ENCODE results near the gene CD44. TPM values are rescaled to one million over a fixed set of nuclear protein-coding genes. Genes with fewer than 3 reads are reported as not detected.

CD44 gene
- total RNA-seq, 4 donors from 2014 or later, result 67.1 to 180 (median 84.8) TPM

GRCh38 chr11:35144806-35145205 is 5.8 kb downstream of the CD44 start:
- Histone ChIP-seq H3K36me3 (peaks cover 0 to 4% (median 0%) of the 10 kb centered on the region in 3 donors), H3K27ac (no peak overlapping the region), H3K4me1 (peaks cover 0 to 66% (median 32%) of the 10 kb centered on the region in 4 donors), H3K4me3 (no peak overlapping the region), H3K9me3 (no peaks in the 10 kb centered on the region), H3K27me3 (no peaks in the 10 kb centered on the region)
- 52 to 60% methylated on average over 1 of the region's 1 CpG for whole genome bisulfite sequencing, 2 donors
- DNase-seq (ENCODE audit: low spot score in 2 of 2), result no peak
- no peak for TF ChIP-seq CTCF (IDR thresholded peaks at IDR 0.05)
- no peak for TF ChIP-seq POLR2A (IDR thresholded peaks at IDR 0.05)
- no peak for TF ChIP-seq EP300 (IDR thresholded peaks at IDR 0.05)

- TF ChIP-seq EP300 (IDR thresholded peaks at IDR 0.05) (no peak), POLR2A (IDR thresholded peaks at IDR 0.05) (no peak), CTCF (IDR thresholded peaks at IDR 0.05) (no peak)
- no peak for DNase-seq (ENCODE audit: low spot score in 2 of 2)
- no peaks in the 10 kb centered on the region for H3K9me3 ChIP-seq
- H3K27ac ChIP-seq, result no peak overlapping the region
- peaks cover 0 to 8% (median 0%) of the 10 kb centered on the region in 3 donors for H3K36me3 ChIP-seq
- H3K4me1 ChIP-seq, result peaks cover 0 to 61% (median 32%) of the 10 kb centered on the region in 4 donors
- WGBS, 2 donors, result 85 to 100% methylated on average over 2 of the region's 2 CpGs
- H3K4me3 ChIP-seq, result no peak overlapping the region
- no peaks in the 10 kb centered on the region for H3K27me3 ChIP-seq
These were observed 6.3 kb downstream of the CD44 start for GRCh38 chr11:35145271-35145670.

GRCh38 chr11:35146074-35146521 is 7.1 kb downstream of the CD44 start:
- Histone ChIP-seq H3K27me3 (no peaks in the 10 kb centered on the region), H3K4me1 (peaks cover 0 to 54% (median 35%) of the 10 kb centered on the region in 4 donors), H3K4me3 (no peak overlapping the region), H3K27ac (no peak overlapping the region), H3K9me3 (no peaks in the 10 kb centered on the region), H3K36me3 (peaks cover 0 to 9% (median 0%) of the 10 kb centered on the region in 3 donors)
- 87 to 90% methylated on average over 7 of the region's 7 CpGs for WGBS, 2 donors
- DNase-seq (ENCODE audit: low spot score in 2 of 2), result no peak
- no peak for TF ChIP-seq EP300 (IDR thresholded peaks at IDR 0.05)

- 88 to 91% methylated on average over 2 of the region's 2 CpGs for WGBS, 2 donors
- Histone ChIP-seq H3K36me3 (peaks cover 0 to 9% (median 0%) of the 10 kb centered on the region in 3 donors), H3K4me3 (no peak overlapping the region), H3K9me3 (no peaks in the 10 kb centered on the region), H3K4me1 (peaks cover 0 to 50% (median 38%) of the 10 kb centered on the region in 4 donors), H3K27ac (no peak overlapping the region), H3K27me3 (no peaks in the 10 kb centered on the region)
- DNase-seq (ENCODE audit: low spot score in 2 of 2), result no peak
- TF ChIP-seq EP300 (IDR thresholded peaks at IDR 0.05) (no peak), POLR2A (IDR thresholded peaks at IDR 0.05) (no peak), CTCF (IDR thresholded peaks at IDR 0.05) (no peak)
These were observed 7.7 kb downstream of the CD44 start for GRCh38 chr11:35146711-35147110.

- TF ChIP-seq EP300 (IDR thresholded peaks at IDR 0.05) (no peak), POLR2A (IDR thresholded peaks at IDR 0.05) (no peak), CTCF (IDR thresholded peaks at IDR 0.05) (no peak)
- Histone ChIP-seq H3K4me1 (peaks cover 0 to 52% (median 37%) of the 10 kb centered on the region in 4 donors), H3K4me3 (no peak overlapping the region), H3K27ac (peak overlapping the region in 1 of 4 donors; percentile 7), H3K27me3 (no peaks in the 10 kb centered on the region), H3K36me3 (peaks cover 0 to 9% (median 0%) of the 10 kb centered on the region in 3 donors), H3K9me3 (no peaks in the 10 kb centered on the region)
- WGBS, 2 donors, result 65 to 78% methylated on average over 1 of the region's 1 CpG
- DNase-seq (ENCODE audit: low spot score in 2 of 2), result no peak
These were observed 8.3 kb downstream of the CD44 start for GRCh38 chr11:35147235-35147634.
